ENCODE measurements around the gene PPIF. TPM values are rescaled to one million over a fixed set of nuclear protein-coding genes. Genes with fewer than 3 reads are reported as not detected.
"Not testable (repeated sequence)": the region's sequence is repeated elsewhere in the genome, so short reads cannot be mapped to it uniquely, and the experiment has no call there.

The PPIF gene
- total RNA-seq, 2 donors from 2014 or later, result 63.0 to 87.6 TPM

DNA sequence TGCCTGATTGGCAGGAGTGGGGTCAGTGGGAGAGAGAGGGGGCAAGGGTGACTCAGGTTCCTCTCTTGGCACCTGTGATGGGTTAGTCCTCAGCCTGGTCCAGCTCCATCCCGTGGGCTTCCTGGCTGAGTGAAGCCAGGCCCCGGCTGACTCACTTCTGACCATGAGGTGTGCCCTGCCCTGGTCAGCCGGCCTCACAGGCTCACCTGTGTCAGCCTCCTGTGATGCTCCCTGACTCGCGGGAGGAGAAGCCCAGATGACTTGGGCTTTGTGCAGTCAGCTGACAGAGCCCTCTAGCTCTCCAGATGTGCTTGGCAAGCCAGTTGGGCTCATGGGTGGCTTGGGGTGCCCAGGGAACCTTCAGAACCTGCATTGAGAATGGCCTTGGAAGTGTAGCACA lies 16.0 kb upstream of the PPIF start:
- H3K27ac ChIP-seq, result no peak overlapping the region
- H3K27me3 ChIP-seq, result no peaks in the 10 kb centered on the region
- H3K4me1 ChIP-seq, result no peaks in the 10 kb centered on the region
- no peaks in the 10 kb centered on the region for H3K36me3 ChIP-seq
- H3K9me3 ChIP-seq, result no peaks in the 10 kb centered on the region
- TF ChIP-seq, protein P1, sequence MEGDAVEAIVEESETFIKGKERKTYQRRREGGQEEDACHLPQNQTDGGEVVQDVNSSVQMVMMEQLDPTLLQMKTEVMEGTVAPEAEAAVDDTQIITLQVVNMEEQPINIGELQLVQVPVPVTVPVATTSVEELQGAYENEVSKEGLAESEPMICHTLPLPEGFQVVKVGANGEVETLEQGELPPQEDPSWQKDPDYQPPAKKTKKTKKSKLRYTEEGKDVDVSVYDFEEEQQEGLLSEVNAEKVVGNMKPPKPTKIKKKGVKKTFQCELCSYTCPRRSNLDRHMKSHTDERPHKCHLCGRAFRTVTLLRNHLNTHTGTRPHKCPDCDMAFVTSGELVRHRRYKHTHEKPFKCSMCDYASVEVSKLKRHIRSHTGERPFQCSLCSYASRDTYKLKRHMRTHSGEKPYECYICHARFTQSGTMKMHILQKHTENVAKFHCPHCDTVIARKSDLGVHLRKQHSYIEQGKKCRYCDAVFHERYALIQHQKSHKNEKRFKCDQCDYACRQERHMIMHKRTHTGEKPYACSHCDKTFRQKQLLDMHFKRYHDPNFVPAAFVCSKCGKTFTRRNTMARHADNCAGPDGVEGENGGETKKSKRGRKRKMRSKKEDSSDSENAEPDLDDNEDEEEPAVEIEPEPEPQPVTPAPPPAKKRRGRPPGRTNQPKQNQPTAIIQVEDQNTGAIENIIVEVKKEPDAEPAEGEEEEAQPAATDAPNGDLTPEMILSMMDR (IDR thresholded peaks at IDR 0.05), result no peak
- H3K4me3 ChIP-seq, result no peak overlapping the region
- DNase-seq (ENCODE audit: low spot score), result no peak

DNA sequence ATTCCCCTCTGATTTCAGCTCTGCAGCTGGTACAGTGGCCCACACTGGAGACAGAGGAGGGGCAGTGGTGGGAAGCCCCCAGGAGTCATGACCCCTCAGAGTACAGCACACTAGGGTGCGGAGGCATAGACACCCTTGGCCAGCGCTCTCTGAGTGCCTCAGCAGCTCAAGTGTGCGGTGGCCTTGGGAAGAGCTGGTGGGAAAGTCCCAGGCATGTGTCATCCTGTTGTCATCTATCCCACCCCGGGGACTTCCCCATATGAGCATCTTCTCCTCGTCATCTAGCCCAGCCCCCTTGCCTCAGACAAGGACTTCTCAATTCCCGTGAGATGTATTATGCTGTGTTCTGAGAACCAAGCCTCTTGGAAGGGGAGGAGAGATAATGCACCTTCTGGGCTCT lies 15.6 kb upstream of the PPIF start:
- H3K9me3 ChIP-seq, result no peaks in the 10 kb centered on the region
- no peak for DNase-seq (ENCODE audit: low spot score)
- TF ChIP-seq, protein P1 (IDR thresholded peaks at IDR 0.05), result no peak
- no peaks in the 10 kb centered on the region for H3K4me1 ChIP-seq
- no peak overlapping the region for H3K4me3 ChIP-seq
- no peak overlapping the region for H3K27ac ChIP-seq
- H3K27me3 ChIP-seq, result no peaks in the 10 kb centered on the region
- no peaks in the 10 kb centered on the region for H3K36me3 ChIP-seq

DNA sequence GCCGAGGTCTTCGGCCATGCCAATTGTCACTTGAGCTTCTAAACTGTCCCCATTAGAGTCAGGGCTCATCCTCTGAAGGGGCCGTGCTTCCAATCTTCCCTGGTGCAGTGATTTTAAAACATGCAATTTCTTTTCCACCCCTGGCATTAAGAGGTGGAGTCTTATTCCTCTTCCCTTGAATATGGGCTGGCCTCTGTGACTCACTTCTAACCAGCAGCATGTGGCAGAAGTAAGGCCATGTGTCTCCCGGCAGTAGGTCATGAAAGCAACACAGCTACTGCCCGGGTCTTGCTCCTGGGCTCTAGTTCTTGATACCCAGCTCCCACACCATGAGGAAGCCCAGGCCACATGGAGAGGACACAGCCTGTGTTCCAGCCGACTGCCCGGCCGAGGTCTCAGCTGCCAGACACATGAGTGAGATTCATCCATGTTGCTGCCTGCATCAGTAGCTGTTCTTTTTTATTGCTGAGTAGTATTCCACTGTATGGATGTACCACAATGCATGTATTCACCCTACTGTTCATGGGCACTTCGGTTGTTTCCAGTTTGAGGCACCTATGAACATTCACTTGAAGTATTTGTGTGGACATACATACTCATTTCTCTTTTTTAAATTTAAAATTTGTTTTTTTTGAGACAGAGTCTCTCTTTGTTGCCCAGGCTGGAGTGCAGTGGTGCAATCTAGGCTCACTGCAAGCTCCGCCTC lies 14.5 kb upstream of the PPIF start:
- DNase-seq (ENCODE audit: low spot score); H3K9me3 ChIP-seq; H3K27me3 ChIP-seq; H3K27ac ChIP-seq; H3K4me3 ChIP-seq; H3K36me3 ChIP-seq; H3K4me1 ChIP-seq: not testable (repeated sequence)

DNA sequence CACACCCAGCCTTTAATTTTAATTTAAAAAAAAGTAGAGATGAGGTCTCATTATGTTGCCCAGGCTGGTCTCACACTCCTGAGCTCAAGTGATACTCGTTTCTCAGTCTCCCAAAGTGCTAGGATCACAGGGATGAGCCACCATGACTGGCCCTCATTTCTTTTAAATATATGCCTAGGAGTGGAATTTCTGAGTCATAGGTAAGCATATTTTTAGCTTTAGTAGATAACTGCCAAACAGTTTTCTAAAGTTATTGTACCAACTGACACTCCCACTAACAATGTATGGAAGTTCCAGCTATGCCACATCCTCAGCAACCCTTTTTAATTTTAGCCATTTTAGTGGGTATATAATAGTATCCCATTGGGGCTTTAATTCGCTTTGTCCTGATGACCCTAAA lies 13.8 kb upstream of the PPIF start:
- Histone ChIP-seq H3K27ac (no peak overlapping the region), H3K4me1 (no peaks in the 10 kb centered on the region), H3K36me3 (no peaks in the 10 kb centered on the region), H3K9me3 (no peaks in the 10 kb centered on the region), H3K27me3 (no peaks in the 10 kb centered on the region), H3K4me3 (no peak overlapping the region)
- TF ChIP-seq, protein P1 (IDR thresholded peaks at IDR 0.05), result no peak
- no peak for DNase-seq (ENCODE audit: low spot score)

DNA sequence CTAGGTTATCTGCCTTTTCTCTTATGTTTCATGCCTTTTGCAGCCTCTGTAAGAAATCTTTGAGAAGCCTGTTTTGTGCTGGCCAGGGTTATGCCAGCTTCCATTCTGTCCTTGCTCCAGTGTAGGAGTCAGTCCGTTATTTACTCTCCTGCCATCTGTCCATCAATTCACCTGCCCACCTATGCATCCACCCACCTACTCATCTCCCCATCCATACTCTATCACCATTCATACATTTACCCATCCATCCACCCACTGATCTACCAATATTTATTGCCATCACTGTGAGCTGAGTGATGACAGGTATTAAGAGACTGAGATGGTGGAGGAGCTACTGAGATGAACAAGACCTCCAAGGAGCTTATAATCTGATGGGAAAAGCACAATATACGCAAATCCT lies 12.7 kb upstream of the PPIF start:
- no peak for DNase-seq (ENCODE audit: low spot score)
- no peaks in the 10 kb centered on the region for H3K36me3 ChIP-seq
- TF ChIP-seq, protein P1 (IDR thresholded peaks at IDR 0.05), result no peak
- H3K9me3 ChIP-seq, result no peaks in the 10 kb centered on the region
- no peak overlapping the region for H3K27ac ChIP-seq
- H3K4me3 ChIP-seq, result no peak overlapping the region
- no peaks in the 10 kb centered on the region for H3K27me3 ChIP-seq
- H3K4me1 ChIP-seq, result no peaks in the 10 kb centered on the region

DNA sequence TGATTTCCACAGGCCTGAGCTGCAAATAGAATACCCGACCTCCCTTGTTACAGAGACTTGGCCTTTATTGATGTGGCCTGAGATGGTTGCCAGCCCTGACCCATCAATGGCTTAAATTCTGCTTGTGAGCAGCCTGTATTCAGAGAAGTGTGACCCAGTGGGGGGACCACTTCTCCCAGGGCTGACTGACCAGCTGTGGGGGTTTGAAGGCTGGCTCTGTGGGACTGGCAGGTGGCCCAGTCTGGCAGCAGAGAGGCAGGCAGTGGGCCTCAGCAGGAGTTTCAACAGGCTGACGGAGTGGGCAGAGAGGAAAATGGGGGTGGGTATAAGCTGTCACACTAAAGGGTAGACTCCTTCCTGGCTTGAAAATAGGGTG lies 12.2 kb upstream of the PPIF start:
- no peak overlapping the region for H3K27ac ChIP-seq
- no peak for DNase-seq (ENCODE audit: low spot score)
- H3K36me3 ChIP-seq, result no peaks in the 10 kb centered on the region
- H3K27me3 ChIP-seq, result no peaks in the 10 kb centered on the region
- H3K4me1 ChIP-seq, result no peaks in the 10 kb centered on the region
- no peak overlapping the region for H3K4me3 ChIP-seq
- TF ChIP-seq, protein P1 (IDR thresholded peaks at IDR 0.05), result no peak
- no peaks in the 10 kb centered on the region for H3K9me3 ChIP-seq
